Panc1 (cell line): ENCODE data around the gene AGT. TPM values are rescaled to one million over a fixed set of nuclear protein-coding genes. Genes with fewer than 3 reads are reported as not detected.

Experiments used
- ATAC-seq: fragments of 200-7000 bp; cut with Tn5 transposase; 2 replicates; pipeline ENCODE4 v1.9.1; 2020; ENCODE audit warnings: mild to moderate bottlenecking, moderate library complexity
- BruUV-seq: library from RNA; stranded (reverse); fragments of 400-500 nt; replicated peaks from 2 replicates; lab custom pipeline; 2021; lab: Mats Ljungman, UMichigan
- CTCF ChIA-PET: fragments of 300-600 bp; sonication (Branson Sonifier 250); formaldehyde crosslinking; loops from one replicate; lab custom pipeline; 2022; ENCODE audit warnings: antibody characterized with exemption; lab: Charles Lee
- POLR2A ChIA-PET: fragments of 300-600 bp; sonication (Branson Sonifier 250); formaldehyde crosslinking; loops from one replicate; lab custom pipeline; 2022; ENCODE audit warnings: antibody characterized with exemption; lab: Charles Lee
- DNase-seq: peaks from one replicate; pipeline ENCODE4 v3.0.0-alpha.2; 2010; ENCODE audit warnings: low read depth, low spot score
- H3K27ac ChIP-seq: 2 replicates; pipeline ENCODE4 v1.5.1; 2011; ENCODE audit warnings: mild to moderate bottlenecking, low read length, inconsistent platforms
- H3K27me3 ChIP-seq: fragments of 200-500 bp; sonication (Bioruptor generic); 2 replicates; pipeline ENCODE4 v1.6.0; 2014; ENCODE audit warnings: low read length, inconsistent platforms; ENCODE audit not compliant: control insufficient read depth, insufficient read depth
- H3K36me3 ChIP-seq: fragments of 200-500 bp; sonication (Bioruptor generic); 2 replicates; pipeline ENCODE4 v1.5.1; 2014; ENCODE audit warnings: inconsistent platforms, mild to moderate bottlenecking, low read length, moderate library complexity; ENCODE audit not compliant: control insufficient read depth, insufficient read depth
- H3K4me1 ChIP-seq: 2 replicates; pipeline ENCODE4 v1.5.1; 2011; ENCODE audit warnings: inconsistent platforms, mild to moderate bottlenecking, low read length, moderate library complexity; ENCODE audit not compliant: control insufficient read depth, insufficient read depth
- H3K4me3 ChIP-seq, 2 experiments: 2 replicates each; pipeline ENCODE4 v1.5.1; 2011 to 2012; ENCODE audit warnings: low read depth in 2 of 2, low read length in 2 of 2, mild to moderate bottlenecking in 2 of 2, inconsistent platforms in 1 of 2, moderate library complexity in 1 of 2
- H3K9me3 ChIP-seq: fragments of 200-500 bp; sonication (Bioruptor generic); 2 replicates; pipeline ENCODE4 v1.5.1; 2014; ENCODE audit warnings: low read depth, mild to moderate bottlenecking, inconsistent platforms, low read length, moderate library complexity; ENCODE audit not compliant: control insufficient read depth, insufficient read depth
- POLR2AphosphoS5 ChIP-seq: IDR thresholded peaks from 2 replicates; pipeline ENCODE4 v1.6.1; 2012; ENCODE audit warnings: mild to moderate bottlenecking, low read depth, low read length, moderate library complexity
- SIN3A ChIP-seq: IDR thresholded peaks from 2 replicates; pipeline ENCODE4 v1.6.1; 2012; ENCODE audit warnings: low read depth, mild to moderate bottlenecking, low read length, moderate library complexity, borderline replicate concordance; ENCODE audit not compliant: insufficient read depth
- TCF7L2 ChIP-seq: IDR thresholded peaks from 2 replicates; pipeline ENCODE4 v1.6.1; 2011; ENCODE audit warnings: mild to moderate bottlenecking, low read depth, low read length, inconsistent platforms
- in situ Hi-C: cut with HindIII; loops from 2 replicates; pipeline ENCODE4 v1.10.0; 2016; ENCODE audit warnings: low sequenced_read_pairs, low pct_unique_long_range_greater_than_20kb
- intact Hi-C: fragments of 100-400 bp; cut with micrococcal nuclease; formaldehyde crosslinking; loops from one replicate; pipeline ENCODE4 v1.10.0; 2022; ENCODE audit not compliant: unreplicated experiment
- total RNA-seq: library from RNA; stranded (reverse); gene quantifications from one replicate; pipeline ENCODE4 v1.2.1, GENCODE V29; 2021; ENCODE audit not compliant: unreplicated experiment
- TF ChIP-seq, protein P1 (sequence below), 2 experiments: IDR thresholded peaks; 2 replicates each; pipeline ENCODE4 v1.6.1; 2011 to 2012; ENCODE audit warnings: low read depth in 2 of 2, control low read depth in 1 of 2, low read length in 1 of 2, mild to moderate bottlenecking in 1 of 2, moderate library complexity in 1 of 2; ENCODE audit not compliant: insufficient read depth in 1 of 2
- TF ChIP-seq, protein P2 (sequence below): fragments of 450-650 bp; IDR thresholded peaks from 2 replicates; pipeline ENCODE4 v1.5.1; 2017; ENCODE audit warnings: mild to moderate bottlenecking

AGT gene
- total RNA-seq, 1 experiment from 2014 or later, result 0.87 TPM

DNA sequence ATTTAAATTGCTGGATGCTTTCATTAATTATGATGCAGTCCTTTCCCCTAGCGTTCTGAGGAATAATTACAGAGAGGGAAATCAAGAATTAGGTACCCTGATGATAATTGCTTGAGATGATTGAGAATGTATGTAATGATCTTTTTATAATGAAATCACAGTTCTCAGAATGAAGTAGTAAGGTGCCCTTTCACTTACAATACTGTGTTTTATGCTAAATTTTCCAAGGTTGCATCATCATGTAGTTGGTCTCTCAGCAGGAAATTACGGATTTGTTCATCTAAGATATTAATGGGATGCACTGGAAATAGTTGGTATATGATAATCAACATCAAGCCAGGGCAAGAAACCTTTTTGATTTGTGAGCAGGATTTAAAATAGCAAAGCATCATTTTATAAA lies 34.1 kb downstream of the AGT start:
- Histone ChIP-seq H3K4me3 (no peak overlapping the region), H3K27ac (no peak overlapping the region), H3K9me3 (no peaks in the 10 kb centered on the region), H3K4me1 (no peaks in the 10 kb centered on the region), H3K27me3 (no peaks in the 10 kb centered on the region), H3K36me3 (peaks cover 3% of the 10 kb centered on the region)
- intact Hi-C loops, result no loop called here
- CTCF ChIA-PET, result no interaction called here
- TF ChIP-seq SIN3A (no peak), POLR2AphosphoS5 (no peak), TCF7L2 (no peak)
- TF ChIP-seq, protein P1, sequence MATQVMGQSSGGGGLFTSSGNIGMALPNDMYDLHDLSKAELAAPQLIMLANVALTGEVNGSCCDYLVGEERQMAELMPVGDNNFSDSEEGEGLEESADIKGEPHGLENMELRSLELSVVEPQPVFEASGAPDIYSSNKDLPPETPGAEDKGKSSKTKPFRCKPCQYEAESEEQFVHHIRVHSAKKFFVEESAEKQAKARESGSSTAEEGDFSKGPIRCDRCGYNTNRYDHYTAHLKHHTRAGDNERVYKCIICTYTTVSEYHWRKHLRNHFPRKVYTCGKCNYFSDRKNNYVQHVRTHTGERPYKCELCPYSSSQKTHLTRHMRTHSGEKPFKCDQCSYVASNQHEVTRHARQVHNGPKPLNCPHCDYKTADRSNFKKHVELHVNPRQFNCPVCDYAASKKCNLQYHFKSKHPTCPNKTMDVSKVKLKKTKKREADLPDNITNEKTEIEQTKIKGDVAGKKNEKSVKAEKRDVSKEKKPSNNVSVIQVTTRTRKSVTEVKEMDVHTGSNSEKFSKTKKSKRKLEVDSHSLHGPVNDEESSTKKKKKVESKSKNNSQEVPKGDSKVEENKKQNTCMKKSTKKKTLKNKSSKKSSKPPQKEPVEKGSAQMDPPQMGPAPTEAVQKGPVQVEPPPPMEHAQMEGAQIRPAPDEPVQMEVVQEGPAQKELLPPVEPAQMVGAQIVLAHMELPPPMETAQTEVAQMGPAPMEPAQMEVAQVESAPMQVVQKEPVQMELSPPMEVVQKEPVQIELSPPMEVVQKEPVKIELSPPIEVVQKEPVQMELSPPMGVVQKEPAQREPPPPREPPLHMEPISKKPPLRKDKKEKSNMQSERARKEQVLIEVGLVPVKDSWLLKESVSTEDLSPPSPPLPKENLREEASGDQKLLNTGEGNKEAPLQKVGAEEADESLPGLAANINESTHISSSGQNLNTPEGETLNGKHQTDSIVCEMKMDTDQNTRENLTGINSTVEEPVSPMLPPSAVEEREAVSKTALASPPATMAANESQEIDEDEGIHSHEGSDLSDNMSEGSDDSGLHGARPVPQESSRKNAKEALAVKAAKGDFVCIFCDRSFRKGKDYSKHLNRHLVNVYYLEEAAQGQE (IDR thresholded peaks at IDR 0.05; ENCODE audit: insufficient read depth in 1 of 2, low read depth in 2 of 2, low read length in 1 of 2), result no peak
- TF ChIP-seq, protein P2, sequence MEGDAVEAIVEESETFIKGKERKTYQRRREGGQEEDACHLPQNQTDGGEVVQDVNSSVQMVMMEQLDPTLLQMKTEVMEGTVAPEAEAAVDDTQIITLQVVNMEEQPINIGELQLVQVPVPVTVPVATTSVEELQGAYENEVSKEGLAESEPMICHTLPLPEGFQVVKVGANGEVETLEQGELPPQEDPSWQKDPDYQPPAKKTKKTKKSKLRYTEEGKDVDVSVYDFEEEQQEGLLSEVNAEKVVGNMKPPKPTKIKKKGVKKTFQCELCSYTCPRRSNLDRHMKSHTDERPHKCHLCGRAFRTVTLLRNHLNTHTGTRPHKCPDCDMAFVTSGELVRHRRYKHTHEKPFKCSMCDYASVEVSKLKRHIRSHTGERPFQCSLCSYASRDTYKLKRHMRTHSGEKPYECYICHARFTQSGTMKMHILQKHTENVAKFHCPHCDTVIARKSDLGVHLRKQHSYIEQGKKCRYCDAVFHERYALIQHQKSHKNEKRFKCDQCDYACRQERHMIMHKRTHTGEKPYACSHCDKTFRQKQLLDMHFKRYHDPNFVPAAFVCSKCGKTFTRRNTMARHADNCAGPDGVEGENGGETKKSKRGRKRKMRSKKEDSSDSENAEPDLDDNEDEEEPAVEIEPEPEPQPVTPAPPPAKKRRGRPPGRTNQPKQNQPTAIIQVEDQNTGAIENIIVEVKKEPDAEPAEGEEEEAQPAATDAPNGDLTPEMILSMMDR, result no peak
- no TSS peak for BruUV-seq
- DNase-seq (no peak), ATAC-seq (no peak)
- POLR2A ChIA-PET, result no interaction called here
- in situ Hi-C loops, result no loop called here

DNA sequence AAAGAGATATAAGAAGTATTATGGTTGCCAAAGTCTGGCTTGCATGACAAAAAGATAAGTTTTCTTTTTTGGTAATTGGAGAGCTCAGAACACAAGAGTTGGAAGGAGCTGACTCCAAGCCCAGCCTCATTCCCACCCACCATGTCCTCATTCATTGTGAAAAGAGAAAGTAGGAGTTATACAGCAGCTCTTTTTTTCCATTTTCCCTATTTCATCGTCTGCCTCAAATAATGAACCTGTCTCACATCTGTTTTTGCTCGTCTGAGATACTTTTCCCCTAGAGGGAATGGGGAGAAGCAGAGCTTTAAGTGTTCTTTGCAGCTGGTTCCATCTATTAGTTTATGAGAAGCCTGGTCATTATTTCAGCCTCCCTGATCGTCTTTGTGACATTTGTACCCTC lies 34.7 kb downstream of the AGT start:
- no peak for ATAC-seq
- no peaks in the 10 kb centered on the region for H3K27me3 ChIP-seq
- H3K4me3 ChIP-seq, result no peak overlapping the region
- ChIA-PET CTCF (no interaction called here), POLR2A (no interaction called here)
- BruUV-seq, result no TSS peak
- TF ChIP-seq, protein P2, result no peak
- TF ChIP-seq POLR2AphosphoS5 (no peak), SIN3A (no peak), TCF7L2 (no peak)
- TF ChIP-seq, protein P1 (IDR thresholded peaks at IDR 0.05; ENCODE audit: insufficient read depth in 1 of 2, low read depth in 2 of 2, low read length in 1 of 2), result no peak
- intact Hi-C loops, result no loop called here
- H3K4me1 ChIP-seq, result no peaks in the 10 kb centered on the region
- no peaks in the 10 kb centered on the region for H3K9me3 ChIP-seq
- in situ Hi-C loops, result no loop called here
- H3K36me3 ChIP-seq, result peaks cover 3% of the 10 kb centered on the region
- no peak overlapping the region for H3K27ac ChIP-seq
- no peak for DNase-seq
